PC-9 (cell line): ENCODE data around the gene CLECL1.
"Not testable (repeated sequence)": the region's sequence is repeated elsewhere in the genome, so short reads cannot be mapped to it uniquely, and the experiment has no call there.

ENCODE experiments used
- CTCF ChIP-seq: fragments of 200-600 bp; sonication (generic); conservative IDR thresholded peaks from 2 replicates; pipeline ENCODE4 v1.6.1; 2017; ENCODE audit warnings: mixed run types, antibody characterized with exemption, mild to moderate bottlenecking, moderate library complexity
- EZH2 ChIP-seq: fragments of 200-600 bp; sonication (generic); IDR thresholded peaks from 2 replicates; pipeline ENCODE4 v1.8.0; 2017; ENCODE audit warnings: antibody characterized with exemption, low read depth

DNA sequence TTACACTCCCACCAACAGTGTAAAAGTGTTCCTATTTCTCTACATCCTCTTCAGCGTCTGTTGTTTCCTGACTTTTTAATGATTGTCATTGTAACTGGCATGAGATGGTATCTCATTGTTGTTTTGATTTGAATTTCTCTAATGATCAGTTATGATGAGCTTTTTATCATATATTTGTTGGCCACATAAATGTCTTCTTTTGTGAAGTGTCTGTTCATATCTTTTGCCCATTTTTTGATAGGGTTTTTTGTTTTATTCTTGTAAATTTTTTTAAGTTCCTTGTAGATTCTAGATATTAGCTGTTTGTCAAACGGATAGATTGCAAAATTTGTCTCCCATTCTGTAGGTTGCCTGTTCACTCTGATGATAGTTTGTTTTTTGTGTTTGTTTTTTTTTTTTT lies 49.9 kb downstream of the CLECL1 start:
- not testable (repeated sequence) for TF ChIP-seq CTCF, EZH2
